ENCODE data around the gene GNA14. TPM values are rescaled to one million over a fixed set of nuclear protein-coding genes. Genes with fewer than 3 reads are reported as not detected.

The GNA14 gene
- total RNA-seq, 1 experiment from 2014 or later, result 0.37 TPM

GRCh38 chr9:77661566-77662085, 13.5 kb upstream of the GNA14 start:
- no peak overlapping the region for H4K91ac ChIP-seq (ENCODE audit: insufficient read length, low read depth, low read length)
- no peak overlapping the region for H2AFZ ChIP-seq (ENCODE audit: low read length)
- no peak overlapping the region for H3K4me3 Mint-ChIP-seq

More at GRCh38 chr9:77661566-77662085, 13.5 kb upstream of the GNA14 start:
- Histone ChIP-seq H3K18ac (ENCODE audit: insufficient read length, low read depth, low read length) (no peak overlapping the region), H4K8ac (replicated peaks; ENCODE audit: insufficient read length, low read depth, low read length) (no peak overlapping the region), H3K23me2 (ENCODE audit: insufficient read length, low read depth, low read length, poor library complexity, severe bottlenecking) (no peaks in the 10 kb centered on the region), H2BK12ac (ENCODE audit: insufficient read length, low read depth, low read length) (no peak overlapping the region), H3K23ac (ENCODE audit: insufficient read length, low read depth, low read length) (no peak overlapping the region), H3T11ph (ENCODE audit: low read length) (no peak overlapping the region), H3K79me2 (ENCODE audit: insufficient read depth, low read length) (no peaks in the 10 kb centered on the region; the same call in 1 of the 2 replicates), H2BK5ac (ENCODE audit: insufficient read length, low read length) (no peak overlapping the region), H4K5ac (ENCODE audit: insufficient read length, low read depth, low read length) (no peak overlapping the region), H2AK5ac (ENCODE audit: insufficient read length, low read length) (no peak overlapping the region), H3K27me3 (ENCODE audit: insufficient read depth, low read length) (no peaks in the 10 kb centered on the region), H3K4me1 (ENCODE audit: insufficient read depth, low read length) (no peaks in the 10 kb centered on the region), H2BK20ac (ENCODE audit: low read depth, low read length, poor library complexity, severe bottlenecking) (no peak overlapping the region), H3K56ac (ENCODE audit: insufficient read length, low read depth, low read length) (no peak overlapping the region), H3K27ac (ENCODE audit: insufficient read length, low read depth, low read length) (no peak overlapping the region), H2BK120ac (ENCODE audit: low read depth, low read length, poor library complexity, severe bottlenecking) (no peak overlapping the region), H2BK15ac (ENCODE audit: low read depth, low read length) (no peak overlapping the region), H4K20me1 (ENCODE audit: control insufficient read depth, insufficient read depth, insufficient read length) (no peaks in the 10 kb centered on the region), H3K4me2 (ENCODE audit: insufficient read depth, insufficient read length, low read length) (no peak overlapping the region), H3K4ac (ENCODE audit: low read depth, low read length) (no peak overlapping the region), H3K14ac (ENCODE audit: insufficient read depth, low read length) (no peak overlapping the region), H3K79me1 (ENCODE audit: insufficient read depth, low read depth, low read length, poor library complexity, severe bottlenecking) (no peaks in the 10 kb centered on the region), H3K9ac (ENCODE audit: extremely low read depth, insufficient read length, low read length) (no peak overlapping the region), H3K9me3 (ENCODE audit: control insufficient read depth, low read depth, low read length) (no peaks in the 10 kb centered on the region)
- Mint-ChIP-seq H3K36me3 (ENCODE audit: insufficient read depth in 1 of 3, low read depth in 3 of 3) (no peaks in the 10 kb centered on the region), H3K27me3 (ENCODE audit: low read depth) (no peaks in the 10 kb centered on the region), H3K27ac (0 out of 7 replicates have a peak overlapping the region, but pooled peaks of 1 of the 3 experiments have one; percentile 86), H3K9me3 (no peaks in the 10 kb centered on the region), H3K4me1 (no peaks in the 10 kb centered on the region)
- WGBS (ENCODE audit: extremely low coverage, insufficient read length, low lambda C conversion rate), result no CpG with 5 or more reads among the region's 7 CpGs
- DNase-seq, result no peak
- TF ChIP-seq CTCF (conservative IDR thresholded peaks at IDR 0.05), result no peak
